CD1c-positive myeloid dendritic cell (primary cell): ENCODE results near the gene ADH1B.
"Not testable (repeated sequence)": the region's sequence is repeated elsewhere in the genome, so short reads cannot be mapped to it uniquely, and the experiment has no call there.

Source experiments
- DNase-seq: peaks from one replicate; pipeline ENCODE4 v3.0.0-alpha.2; 2016; ENCODE audit errors: extremely low spot score

ADH1B gene

DNA sequence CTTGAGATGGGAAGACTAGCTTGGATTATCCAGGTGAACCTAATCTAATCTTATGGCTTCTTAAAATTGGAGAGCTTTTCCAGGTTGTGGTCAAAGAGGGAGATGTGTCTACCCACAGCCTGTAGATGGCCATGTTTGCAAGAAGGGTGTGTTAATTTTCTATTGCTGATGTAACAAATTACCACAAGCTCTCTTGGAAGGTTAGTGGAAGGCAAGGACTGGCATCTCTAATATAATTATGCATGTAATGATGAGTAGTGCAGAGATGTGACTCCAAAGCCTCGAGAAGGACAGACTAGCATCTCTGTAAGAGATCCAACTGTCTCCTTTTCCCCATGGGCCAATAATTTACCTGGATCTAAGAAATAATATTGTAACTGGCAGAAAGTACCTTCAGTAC lies 3.2 kb upstream of the ADH1B start:
- no peak for DNase-seq

- DNase-seq, result no peak
Measured at GRCh38 chr4:99323756-99324155, 2.6 kb upstream of the ADH1B start.

DNA sequence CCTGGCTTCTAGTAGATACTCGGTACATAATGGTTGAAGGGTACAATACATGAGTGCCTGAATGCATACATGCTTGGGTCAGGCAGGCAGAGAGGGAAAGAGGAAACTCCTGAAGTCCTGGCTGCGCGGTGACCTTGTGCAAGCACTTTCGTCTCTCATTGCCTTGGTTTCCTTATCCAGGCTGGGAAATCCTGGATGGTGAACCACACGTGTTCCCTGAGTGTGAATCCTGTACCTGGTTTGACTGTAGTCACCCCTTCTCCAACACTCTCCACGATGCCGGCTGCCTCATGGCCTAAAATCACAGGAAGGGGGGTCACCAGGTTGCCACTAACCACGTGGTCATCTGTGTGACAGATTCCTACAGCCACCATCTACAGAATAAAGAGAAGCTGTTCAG lies 3.4 kb downstream of the ADH1B start:
- DNase-seq, result not testable (repeated sequence)

DNA sequence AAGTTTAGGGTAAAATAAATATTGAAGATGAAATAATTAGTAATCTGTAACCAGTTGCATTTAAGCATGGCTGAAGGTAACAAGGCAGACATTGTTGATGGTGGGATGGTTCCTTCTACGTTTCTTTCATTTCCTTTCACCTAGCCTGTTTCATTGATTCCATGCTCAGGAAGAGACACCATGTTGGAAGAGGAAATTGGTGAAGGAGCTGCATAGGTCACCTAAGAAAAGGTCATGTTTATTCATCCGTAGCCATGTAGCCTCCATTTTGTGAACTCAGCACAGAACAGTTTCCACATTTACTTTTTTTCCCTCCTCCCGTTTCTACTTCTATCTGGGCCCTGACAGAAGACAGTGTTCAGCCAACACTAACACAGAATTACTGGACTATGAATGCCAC lies 3.8 kb downstream of the ADH1B start:
- DNase-seq, result no peak

GRCh38 chr4:99315839-99316238 lies 5.4 kb downstream of the ADH1B start:
- DNase-seq, result no peak

- DNase-seq, result no peak
Measured at GRCh38 chr4:99314211-99314610, 7.0 kb downstream of the ADH1B start.

- DNase-seq, result no peak
Measured at GRCh38 chr4:99310389-99310788, 10.8 kb downstream of the ADH1B start.

GRCh38 chr4:99305638-99306400 lies 15.4 kb downstream of the ADH1B start:
- DNase-seq, result no peak

DNA sequence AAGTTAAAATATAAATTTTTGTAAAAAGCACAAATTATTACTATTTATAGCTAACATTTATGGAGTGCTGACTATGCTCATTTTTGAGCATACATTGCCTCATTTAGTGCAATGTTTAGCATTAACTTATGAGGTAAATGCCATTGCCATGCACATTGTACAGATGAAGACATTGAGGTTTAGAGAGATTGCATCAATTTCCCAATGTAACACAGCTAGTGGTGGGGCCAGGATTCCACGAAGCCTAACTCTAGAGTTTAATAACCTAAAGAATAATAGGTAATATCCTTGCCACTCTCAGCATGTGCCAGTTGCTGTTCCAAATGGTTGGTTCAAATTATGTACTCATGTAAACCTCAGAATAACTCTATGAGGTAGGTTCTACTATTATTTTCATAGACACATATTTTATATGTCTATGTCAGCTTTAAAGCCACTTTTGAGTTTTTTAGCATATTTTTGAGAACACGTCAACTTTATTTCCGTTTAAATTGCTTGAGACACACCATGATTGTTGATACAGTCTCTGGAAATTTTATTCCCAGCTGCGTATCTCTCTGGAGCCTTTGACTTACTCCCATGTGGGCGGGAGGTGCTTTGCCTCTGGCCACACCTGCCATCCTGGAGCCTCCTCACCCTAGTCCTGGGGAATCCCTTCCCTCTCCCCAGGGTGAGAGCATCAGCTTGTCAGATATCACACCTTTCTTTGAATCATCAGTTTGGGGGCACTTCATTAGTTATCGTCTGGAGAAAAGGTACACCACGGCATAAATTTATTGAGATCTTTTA lies 19.6 kb downstream of the ADH1B start:
- DNase-seq, result no peak

DNA sequence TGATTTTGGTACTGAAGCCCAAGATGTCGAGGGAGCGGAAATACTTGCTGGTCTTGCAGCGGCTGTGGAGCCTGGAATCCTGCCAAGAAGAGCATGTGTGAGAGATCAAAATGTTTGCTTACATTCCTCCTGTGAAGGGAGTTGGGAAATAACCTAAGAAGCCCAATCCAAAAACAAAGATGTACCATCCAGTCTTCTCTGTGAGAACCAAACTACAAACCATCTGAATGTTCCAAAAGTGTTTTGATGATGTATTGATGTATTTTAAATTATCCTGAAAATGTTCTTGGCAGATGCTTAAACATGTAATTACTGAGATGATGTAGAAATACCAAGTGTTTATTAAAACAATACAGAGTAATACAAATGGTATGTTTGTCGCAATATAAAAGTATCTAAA lies 20.3 kb downstream of the ADH1B start:
- DNase-seq, result no peak

- DNase-seq, result no peak
Measured at GRCh38 chr4:99293357-99293756, 27.8 kb downstream of the ADH1B start.

DNA sequence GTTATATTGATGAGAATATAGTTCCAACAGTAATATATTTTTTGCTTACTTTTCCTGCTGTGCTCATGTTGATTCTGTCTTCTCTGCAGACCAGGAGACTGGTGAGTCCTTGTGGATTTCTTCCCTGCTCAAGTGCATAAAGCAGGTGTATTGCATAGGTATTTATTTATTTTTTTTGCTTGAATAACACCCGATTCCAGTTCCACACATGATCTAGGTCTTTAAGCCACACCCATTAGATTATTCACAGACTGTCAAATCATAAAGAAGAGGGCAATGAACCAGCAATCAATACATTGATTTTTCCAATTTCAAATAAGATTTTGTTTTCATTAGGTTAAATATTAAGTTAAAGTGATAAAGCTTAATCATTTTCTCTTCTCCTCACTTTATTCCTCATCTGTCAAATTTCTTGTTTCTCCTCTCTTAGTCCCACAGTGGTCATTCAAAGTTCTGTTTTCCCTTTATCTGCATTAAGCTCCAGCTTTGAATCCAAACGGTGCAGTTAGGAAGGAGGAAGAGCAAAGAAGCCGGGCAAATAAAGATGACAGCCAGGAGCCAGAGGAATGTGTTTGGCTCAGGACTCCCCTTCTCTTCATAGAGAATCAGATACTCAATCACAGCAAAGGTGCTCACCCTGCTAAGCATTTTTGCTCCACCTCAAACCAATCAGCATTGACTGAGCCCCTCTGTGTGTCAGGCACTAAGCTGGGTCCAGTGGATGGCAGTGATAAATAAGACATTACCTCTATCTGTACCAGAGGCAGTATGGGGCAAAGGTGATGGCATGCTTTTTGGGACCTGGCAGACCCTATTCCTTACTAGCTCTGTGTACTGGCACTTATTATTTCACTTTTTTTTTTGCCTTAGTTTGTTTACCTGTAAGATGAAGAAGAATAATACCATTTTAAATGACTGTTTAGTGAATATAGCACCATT lies 30.1 kb downstream of the ADH1B start, which contains the start of gene ADH1A:
ADH1A (minus strand) TSS at position 138 of the 939 bp plus-strand sequence; CDS start at position 67, 71 bp downstream.
- no peak for DNase-seq

GRCh38 chr4:99285387-99285786 lies 35.8 kb downstream of the ADH1B start:
- DNase-seq, result no peak

DNA sequence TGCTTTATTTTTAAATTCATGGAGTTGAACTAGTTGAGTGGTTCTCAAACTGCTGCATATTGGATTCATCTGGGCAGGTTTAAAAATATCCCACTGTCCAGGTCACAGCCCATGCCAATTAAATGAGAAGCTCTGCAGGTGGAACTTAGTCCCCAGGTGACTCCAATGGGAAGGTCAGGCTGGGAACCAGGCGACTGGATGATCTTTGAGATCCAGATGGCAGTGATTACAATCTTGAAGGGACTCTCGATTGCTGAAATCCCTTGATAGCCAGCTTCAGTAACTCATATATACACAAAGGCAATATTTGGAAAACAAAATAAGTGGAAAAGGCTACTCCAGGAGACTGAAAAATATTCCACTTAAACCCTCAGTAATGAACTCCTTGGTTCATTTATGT lies 38.5 kb downstream of the ADH1B start:
- DNase-seq, result no peak

DNA sequence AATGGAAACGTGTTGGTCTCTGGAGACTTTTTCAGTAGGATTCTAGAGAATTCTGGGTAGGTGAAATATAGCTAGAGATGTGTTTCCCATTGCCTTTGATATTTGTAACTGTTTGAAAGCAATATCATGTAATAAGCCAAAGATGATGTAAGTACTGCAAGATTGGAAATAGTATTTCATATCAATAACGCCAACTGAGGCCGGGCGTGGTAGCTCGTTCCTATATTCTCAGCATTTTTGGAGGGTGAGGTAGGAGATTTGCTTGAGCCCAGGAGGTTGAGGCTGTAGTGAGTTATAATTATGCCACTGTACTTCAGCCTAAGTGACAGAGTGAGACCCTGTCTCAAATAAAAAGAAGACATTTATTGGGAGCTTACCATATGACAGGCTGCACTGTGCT lies 39.9 kb downstream of the ADH1B start:
- DNase-seq, result no peak

DNA sequence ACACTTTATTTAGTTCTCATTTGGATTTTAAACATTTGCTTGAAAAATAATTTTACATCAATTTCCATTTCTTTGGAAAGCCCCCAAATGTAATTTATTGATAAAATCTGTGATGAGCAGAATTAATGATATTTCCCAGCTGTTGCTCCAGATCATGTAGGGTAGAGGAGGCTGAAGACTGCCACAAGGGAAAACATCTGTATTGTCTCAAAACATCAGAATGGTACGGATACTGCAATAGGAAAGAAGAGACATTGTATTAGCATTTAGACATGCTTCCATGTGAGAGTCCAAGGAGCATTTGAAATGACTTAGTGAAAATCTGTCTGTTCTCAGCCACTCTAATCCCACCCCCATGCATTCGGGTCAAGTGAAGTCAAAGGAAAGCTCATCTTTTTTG lies 44.8 kb downstream of the ADH1B start:
- DNase-seq, result no peak

GRCh38 chr4:99275885-99276284 lies 45.3 kb downstream of the ADH1B start:
- DNase-seq, result no peak

DNA sequence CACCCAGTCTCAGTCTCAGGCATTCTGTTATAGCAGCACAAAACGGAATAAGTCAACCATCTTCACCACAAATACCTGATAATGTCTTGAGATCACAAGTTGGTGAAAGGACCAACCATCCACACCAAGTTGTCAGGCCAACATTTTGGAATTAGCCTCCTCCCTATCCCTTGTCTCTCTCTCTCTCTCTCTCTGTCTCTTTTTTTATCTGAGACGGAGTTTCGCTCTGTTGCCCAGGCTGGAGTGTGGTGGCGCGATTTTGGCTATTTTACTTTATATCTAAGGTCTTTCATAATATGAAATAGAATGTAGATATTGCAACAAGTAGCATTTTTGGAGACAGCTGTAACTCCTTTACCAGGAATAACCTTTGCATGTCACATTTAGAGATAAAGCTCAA lies 46.2 kb downstream of the ADH1B start:
- DNase-seq, result no peak

DNA sequence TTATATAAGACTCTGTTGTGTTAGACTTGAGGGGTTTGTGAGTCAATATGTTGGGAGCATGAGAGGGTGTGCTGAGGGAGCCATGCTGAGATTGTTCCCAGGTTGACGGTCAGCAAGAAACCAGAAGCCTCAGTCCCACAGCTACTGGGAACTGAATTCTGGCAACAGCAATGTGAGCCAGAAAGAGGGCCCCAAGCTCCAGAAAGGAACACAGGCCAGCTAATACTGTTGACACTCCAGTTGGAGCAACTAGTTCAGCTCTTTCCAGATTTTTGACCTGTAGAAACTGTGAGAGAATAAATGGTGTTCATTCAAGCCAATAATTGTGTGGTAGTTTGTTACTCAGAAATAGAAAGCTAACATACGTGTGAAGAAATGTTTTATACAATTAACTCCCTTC lies 47.5 kb downstream of the ADH1B start:
- no peak for DNase-seq

GRCh38 chr4:99264927-99265326 lies 56.3 kb downstream of the ADH1B start:
- DNase-seq, result no peak
